SJCRH30 (cell line): ENCODE results near the gene ABTB1. TPM values are rescaled to one million over a fixed set of nuclear protein-coding genes. Genes with fewer than 3 reads are reported as not detected.
A peak's percentile ranks its signal among the peaks of the same experiment; 100 is the strongest.

ENCODE experiments used
- DNase-seq, 2 experiments: peaks; one replicate each; pipeline ENCODE4 v3.0.0-alpha.2; 2015 to 2020
- H3K27ac ChIP-seq: fragments of 250-450 bp; sonication (Bioruptor Pico); 2 replicates; pipeline ENCODE4 v1.5.1; 2020; ENCODE audit warnings: mild to moderate bottlenecking, moderate library complexity
- H3K27me3 ChIP-seq: fragments of 250-450 bp; sonication (Bioruptor Pico); 2 replicates; pipeline ENCODE4 v1.5.1; 2020; ENCODE audit warnings: mild to moderate bottlenecking, moderate library complexity
- H3K36me3 ChIP-seq: fragments of 250-450 bp; sonication (Bioruptor Pico); 2 replicates; pipeline ENCODE4 v1.5.1; 2020; ENCODE audit warnings: mild to moderate bottlenecking, moderate library complexity
- H3K4me1 ChIP-seq: fragments of 250-450 bp; sonication (Bioruptor Pico); 2 replicates; pipeline ENCODE4 v1.5.1; 2020; ENCODE audit warnings: mild to moderate bottlenecking, moderate library complexity
- H3K4me3 ChIP-seq: fragments of 250-450 bp; sonication (Bioruptor Pico); 2 replicates; pipeline ENCODE4 v1.5.1; 2020; ENCODE audit warnings: mild to moderate bottlenecking, moderate library complexity
- H3K9me3 ChIP-seq: fragments of 250-450 bp; sonication (Bioruptor Pico); replicated peaks from 2 replicates; pipeline ENCODE4 v1.5.1; 2020; ENCODE audit warnings: mild to moderate bottlenecking, moderate library complexity
- total RNA-seq: library from RNA; depleted of rRNA; stranded (reverse); fragments of >200 nt; shearing (Covaris generic); gene quantifications from 2 replicates; pipeline ENCODE4 v1.2.3, GENCODE V29; 2014; rRNA removed

Gene ABTB1
- total RNA-seq, result 5.4 and 6.1 TPM in 2 replicates

DNA sequence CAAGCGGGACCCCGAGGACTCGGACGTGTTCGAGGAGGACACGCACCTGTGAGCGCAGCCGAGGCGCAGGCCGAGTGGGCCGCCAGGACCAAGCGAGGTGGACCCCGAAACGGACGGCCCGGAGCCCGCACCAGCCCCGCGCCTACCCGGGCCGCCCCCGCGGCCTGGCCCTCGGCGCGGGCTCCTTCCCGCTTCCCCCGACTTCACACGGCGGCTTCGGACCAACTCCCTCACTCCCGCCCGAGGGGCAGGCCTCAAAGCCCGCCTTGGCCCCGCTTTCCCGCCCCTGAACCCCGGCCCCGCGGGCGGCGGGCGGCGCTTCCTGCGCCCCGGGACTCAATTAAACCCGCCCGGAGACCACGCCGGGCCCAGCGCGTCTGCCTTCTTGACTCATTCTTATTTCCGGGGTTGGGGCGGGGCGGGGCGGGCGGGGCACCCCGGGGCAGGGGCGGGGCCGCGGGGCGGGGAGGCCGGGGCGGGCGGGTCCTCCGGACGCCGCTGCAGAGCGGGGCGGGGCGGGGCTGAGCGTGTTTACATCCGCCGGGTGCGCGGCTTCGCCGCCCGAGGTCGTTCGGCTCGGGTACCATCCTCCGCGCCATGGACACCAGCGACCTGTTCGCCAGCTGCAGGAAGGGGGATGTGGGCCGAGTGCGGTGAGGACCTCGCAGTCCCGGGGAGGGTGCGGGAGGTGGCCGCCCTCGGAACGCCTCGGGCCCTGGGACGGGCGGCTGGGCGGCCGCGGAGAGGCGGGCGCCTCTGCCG is at the start of gene ABTB1:
Gene ABTB1, plus strand, starts transcription at position 524 of the 762 bp plus-strand sequence. Its CDS starts 74 bp downstream, at position 598.
- H3K9me3 ChIP-seq, result no peaks in the 10 kb centered on the region
- H3K4me3 ChIP-seq, result peak within 1 kb of the TSS; percentile 75
- H3K27ac ChIP-seq, result peak within 1 kb of the TSS; percentile 80
- no peaks in the 10 kb centered on the region for H3K36me3 ChIP-seq
- no peaks in the 10 kb centered on the region for H3K27me3 ChIP-seq
- no peaks in the 10 kb centered on the region for H3K4me1 ChIP-seq
- DNase-seq, result peak; percentile 85 to 88

DNA sequence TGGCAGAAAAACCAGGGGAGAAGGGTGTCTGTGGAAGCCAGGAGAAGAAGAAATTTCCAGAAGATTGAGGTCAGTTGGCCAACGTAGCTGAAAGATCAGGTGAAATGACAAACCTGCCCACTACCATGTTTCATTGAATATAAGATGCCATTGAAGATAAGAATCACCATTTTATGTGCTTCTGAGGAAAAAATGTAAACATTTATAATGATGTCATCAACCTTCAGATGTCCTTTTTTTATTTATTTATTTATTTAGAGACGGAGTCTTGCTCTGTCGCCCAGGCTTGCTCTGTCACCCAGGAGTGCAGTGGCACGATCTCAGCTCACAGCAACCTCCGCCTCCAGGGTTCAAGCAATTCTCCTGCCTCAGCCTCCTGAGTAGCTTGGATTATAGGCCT is 48.7 kb upstream of the ABTB1 start:
- no peak overlapping the region for H3K4me3 ChIP-seq
- peaks cover 27% of the 10 kb centered on the region for H3K36me3 ChIP-seq
- DNase-seq, result no peak
- H3K27ac ChIP-seq, result no peak overlapping the region
- H3K27me3 ChIP-seq, result no peaks in the 10 kb centered on the region
- H3K4me1 ChIP-seq, result no peaks in the 10 kb centered on the region
- H3K9me3 ChIP-seq, result no peaks in the 10 kb centered on the region

DNA sequence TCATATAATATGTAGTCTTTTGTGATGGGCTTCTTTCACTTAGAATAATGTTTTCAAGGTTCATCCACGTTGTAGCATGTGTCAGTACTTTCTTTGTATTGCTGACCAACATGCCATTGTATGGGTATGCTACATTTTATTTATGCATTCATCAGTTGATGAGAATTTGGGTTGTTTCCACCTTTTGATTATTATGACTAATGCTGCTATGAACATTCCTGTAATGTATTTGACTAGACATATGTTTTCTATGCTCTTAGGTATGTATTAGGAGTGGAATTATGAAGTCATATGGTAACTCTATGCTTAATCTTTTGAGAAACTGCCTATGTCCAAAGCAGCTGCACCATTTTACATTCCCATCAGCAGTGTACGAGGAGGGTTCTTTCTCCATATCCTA is 46.9 kb upstream of the ABTB1 start:
- Histone ChIP-seq H3K4me1 (no peaks in the 10 kb centered on the region), H3K27me3 (0 out of 2 replicates have a peak, but pooled peaks cover 3% of the 10 kb centered on the region), H3K27ac (no peak overlapping the region), H3K36me3 (peaks cover 11% of the 10 kb centered on the region; the same call in 1 of the 2 replicates), H3K9me3 (no peaks in the 10 kb centered on the region), H3K4me3 (no peak overlapping the region)
- no peak for DNase-seq

DNA sequence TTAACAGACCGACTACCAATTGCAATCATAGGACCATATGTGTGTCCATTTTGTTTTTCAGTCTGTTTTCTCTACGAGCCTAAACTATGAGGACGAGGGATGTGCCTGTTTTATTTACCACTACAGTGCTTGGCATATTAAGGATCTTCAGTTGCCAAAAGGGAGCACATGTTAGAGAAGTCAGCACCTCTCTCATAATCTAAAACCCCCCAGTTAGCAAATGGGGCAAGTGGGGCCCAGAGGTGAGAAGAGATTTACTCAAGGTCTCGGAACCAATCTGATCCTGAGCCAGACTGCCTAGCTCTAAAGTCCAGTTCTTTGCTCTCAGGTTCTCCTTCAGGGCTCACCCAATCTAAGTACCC is 44.3 kb upstream of the ABTB1 start:
- no peaks in the 10 kb centered on the region for H3K36me3 ChIP-seq
- H3K27ac ChIP-seq, result no peak overlapping the region
- no peak for DNase-seq
- no peak overlapping the region for H3K4me3 ChIP-seq
- no peaks in the 10 kb centered on the region for H3K4me1 ChIP-seq
- H3K9me3 ChIP-seq, result no peaks in the 10 kb centered on the region
- H3K27me3 ChIP-seq, result 0 out of 2 replicates have a peak, but pooled peaks cover 3% of the 10 kb centered on the region

DNA sequence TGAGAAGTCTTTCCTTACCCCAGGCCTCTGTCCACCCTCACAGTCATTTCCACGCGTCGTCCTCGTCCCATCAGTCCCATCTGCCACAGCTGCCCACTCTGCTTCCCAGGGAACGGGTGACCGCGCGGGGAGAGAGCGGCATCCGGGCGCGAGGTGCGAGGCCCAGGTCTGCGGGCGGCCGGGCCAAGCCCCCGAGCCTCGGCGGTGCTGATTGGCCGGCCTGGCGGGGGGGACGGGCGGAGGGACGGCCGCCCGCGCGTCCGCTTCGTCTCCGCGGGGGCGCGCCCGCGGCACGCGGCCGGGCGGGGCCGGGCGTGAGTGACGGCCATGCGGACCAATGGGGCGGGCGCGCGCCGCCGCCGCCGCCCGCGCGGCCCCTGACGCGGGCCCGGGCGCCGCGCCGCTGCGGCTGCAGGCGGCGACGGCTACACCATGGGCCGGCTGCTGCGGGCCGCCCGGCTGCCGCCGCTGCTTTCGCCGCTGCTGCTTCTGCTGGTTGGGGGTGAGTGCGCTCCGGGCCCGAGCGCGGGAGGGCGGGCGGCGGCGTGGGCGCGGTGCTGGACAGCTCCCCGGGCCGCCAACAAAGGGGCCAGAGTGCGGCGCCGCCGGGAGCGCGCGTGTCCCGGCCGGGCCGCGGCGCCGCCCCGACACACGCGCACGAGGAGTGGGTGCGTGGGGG is 43.8 kb upstream of the ABTB1 start, which contains the start of gene PODXL2:
Gene PODXL2, plus strand, starts transcription at position 398 of the 679 bp plus-strand sequence. Its CDS starts 35 bp downstream, at position 433.
- DNase-seq, result peak; percentile 42 to 63
- H3K27me3 ChIP-seq, result 0 out of 2 replicates have a peak, but pooled peaks cover 3% of the 10 kb centered on the region
- H3K9me3 ChIP-seq, result no peaks in the 10 kb centered on the region
- no peaks in the 10 kb centered on the region for H3K36me3 ChIP-seq
- no peaks in the 10 kb centered on the region for H3K4me1 ChIP-seq
- no peak within 1 kb of the TSS for H3K27ac ChIP-seq
- peak within 1 kb of the TSS; percentile 56 for H3K4me3 ChIP-seq

DNA sequence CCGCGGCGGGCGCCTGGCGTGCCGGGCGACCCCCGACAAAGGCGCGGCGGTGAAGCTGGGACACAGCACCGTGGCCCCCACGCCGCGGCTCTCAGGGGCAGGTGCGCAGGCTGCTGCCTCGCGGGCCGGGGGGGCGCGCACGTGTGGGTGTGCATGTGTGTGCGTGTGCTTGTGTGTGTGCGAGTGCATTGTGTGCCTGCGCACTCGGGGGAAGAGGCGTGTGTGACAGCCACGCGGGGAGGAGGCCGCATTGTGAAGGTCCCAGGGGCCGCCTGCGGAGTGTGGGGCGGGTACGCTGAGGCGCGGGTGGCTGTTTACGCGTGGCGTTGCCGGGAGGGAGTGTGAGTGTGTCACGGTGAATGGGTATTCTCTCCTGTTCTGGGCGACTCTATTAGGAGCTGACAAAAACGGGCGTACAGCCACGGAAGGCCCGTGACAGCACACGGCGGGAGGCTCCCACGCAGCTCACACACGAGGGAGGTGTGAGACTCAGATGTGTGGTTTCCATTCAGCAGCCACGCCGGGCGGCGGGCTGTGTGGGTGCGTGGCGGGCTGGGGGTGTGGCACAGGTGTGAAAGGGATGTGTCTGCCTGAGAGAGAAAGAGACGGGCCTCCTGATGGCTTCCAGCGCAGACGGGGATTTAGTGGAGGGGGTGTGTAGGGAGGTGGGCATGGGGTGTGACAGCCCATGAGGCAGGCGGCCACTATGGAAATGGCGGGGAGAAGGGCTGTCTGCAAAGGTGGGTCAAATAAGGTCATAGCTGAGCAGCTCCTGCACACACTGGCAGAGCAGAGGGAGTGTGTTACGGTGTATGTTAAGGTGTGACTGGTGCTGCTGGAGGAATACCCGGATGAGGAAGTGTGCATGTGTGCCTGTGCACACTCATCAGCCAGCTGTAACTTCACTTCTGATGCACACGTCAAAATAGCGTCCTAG is 43.0 kb upstream of the ABTB1 start:
- DNase-seq, result no peak
- peak overlapping the region; percentile 56 for H3K4me3 ChIP-seq
- H3K36me3 ChIP-seq, result no peaks in the 10 kb centered on the region
- H3K4me1 ChIP-seq, result no peaks in the 10 kb centered on the region
- H3K9me3 ChIP-seq, result no peaks in the 10 kb centered on the region
- 0 out of 2 replicates have a peak, but pooled peaks cover 3% of the 10 kb centered on the region for H3K27me3 ChIP-seq
- no peak overlapping the region for H3K27ac ChIP-seq

DNA sequence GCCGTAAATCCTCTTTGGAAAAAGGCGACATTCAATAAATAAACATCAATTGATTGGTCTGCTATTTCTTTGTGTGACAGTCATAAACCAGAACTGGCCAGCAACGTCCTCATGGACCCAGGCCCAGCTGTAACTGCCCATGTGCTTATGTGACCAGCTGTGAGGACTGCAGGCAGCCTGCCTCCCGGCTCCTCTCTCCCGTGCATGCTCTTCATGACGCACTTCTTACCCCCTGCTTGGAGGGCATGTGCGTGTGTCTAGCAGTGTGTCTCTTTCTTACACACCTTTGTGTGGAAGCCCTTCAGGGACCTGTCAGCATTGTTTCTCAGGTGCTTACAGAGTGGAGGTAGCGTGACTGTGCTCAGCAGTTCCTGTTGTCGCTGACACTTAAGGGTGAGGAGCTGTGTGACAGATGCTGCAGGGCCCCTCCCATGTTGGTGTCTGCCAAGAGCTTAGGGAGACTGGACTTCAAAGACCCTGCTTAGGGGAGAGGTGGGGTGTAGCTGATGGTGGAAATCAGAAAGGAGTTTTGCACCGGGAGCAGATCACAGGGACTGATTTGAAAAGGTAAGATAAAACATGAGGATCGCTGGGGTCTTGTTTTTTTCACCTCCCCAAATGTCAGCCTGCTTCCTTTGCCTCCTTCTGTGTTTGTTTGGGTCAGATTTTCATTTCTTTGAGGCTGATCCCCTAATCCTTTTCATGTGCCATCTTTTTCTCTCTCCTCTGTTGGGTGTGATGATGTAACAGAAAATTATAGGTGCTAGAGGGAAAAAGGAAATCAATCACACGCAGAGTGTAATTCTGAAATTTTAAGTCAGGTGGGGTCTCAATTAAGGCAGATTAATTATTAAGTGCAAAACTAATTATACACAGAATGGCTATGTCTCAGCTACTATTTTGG is 41.7 kb upstream of the ABTB1 start:
- H3K4me3 ChIP-seq, result no peak overlapping the region
- DNase-seq, result no peak
- H3K9me3 ChIP-seq, result no peaks in the 10 kb centered on the region
- 0 out of 2 replicates have a peak, but pooled peaks cover 3% of the 10 kb centered on the region for H3K27me3 ChIP-seq
- no peaks in the 10 kb centered on the region for H3K4me1 ChIP-seq
- no peak overlapping the region for H3K27ac ChIP-seq
- no peaks in the 10 kb centered on the region for H3K36me3 ChIP-seq

DNA sequence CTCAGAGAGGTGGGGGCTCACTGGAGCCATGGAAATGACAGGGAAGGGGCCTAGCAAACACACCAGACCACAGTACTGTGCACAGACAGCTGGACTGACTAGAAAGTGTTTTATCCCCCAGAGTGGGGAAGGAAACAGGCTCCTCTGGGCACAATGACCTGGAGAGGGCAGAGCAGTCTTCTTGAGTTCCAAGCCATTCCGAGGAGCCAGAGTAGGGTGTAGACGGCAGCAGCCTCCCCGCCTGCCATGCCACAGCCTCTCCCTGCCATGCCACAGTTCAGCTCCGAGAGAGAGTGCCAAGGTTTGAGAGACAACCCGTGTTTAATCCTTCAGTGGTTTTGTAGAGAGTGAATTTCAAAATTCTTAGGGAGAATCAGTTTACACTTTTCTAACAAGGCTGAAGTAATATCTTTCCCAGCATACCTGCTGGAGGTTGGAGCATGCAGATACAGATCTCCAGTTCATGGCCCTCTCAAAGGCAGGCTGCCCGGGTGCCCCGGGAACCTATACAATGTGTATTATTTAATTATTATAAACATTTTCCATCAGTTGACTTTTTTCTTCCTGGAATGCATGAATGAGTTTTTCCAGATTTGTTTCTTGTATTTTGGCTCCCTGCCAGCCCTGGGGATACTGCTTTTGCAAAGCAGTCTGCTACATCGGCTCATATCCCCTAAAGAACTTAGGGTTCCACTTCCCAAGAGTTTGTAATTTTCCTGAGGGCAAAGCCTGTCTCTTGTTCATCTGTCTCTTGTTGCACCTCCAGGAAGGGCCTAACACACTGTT is 40.5 kb upstream of the ABTB1 start:
- no peaks in the 10 kb centered on the region for H3K36me3 ChIP-seq
- 0 out of 2 replicates have a peak, but pooled peaks cover 3% of the 10 kb centered on the region for H3K27me3 ChIP-seq
- DNase-seq, result peak in 1 of 2 experiments; percentile 29
- no peaks in the 10 kb centered on the region for H3K4me1 ChIP-seq
- H3K4me3 ChIP-seq, result no peak overlapping the region
- H3K9me3 ChIP-seq, result no peaks in the 10 kb centered on the region
- H3K27ac ChIP-seq, result no peak overlapping the region

DNA sequence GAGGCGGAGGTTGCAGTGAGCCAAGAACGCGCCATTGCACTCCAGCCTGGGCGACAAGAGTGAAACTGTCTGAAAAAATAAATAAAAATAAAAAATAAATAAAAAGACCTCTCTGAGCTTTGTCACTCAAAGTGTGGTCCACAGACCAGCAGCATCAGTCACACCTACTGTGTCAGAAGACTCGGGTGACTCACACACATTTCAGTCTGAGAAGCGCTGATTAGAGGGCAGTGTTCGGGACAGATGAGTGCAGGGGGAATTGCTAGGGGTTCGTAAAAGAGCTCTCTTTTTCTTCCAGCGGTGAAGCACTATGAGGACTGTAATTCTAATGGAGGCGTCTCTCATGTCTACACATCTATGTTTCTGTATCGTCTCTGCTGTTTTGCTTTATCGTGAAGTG is 38.1 kb upstream of the ABTB1 start:
- DNase-seq, result no peak
- Histone ChIP-seq H3K4me1 (no peaks in the 10 kb centered on the region), H3K27ac (no peak overlapping the region)

DNA sequence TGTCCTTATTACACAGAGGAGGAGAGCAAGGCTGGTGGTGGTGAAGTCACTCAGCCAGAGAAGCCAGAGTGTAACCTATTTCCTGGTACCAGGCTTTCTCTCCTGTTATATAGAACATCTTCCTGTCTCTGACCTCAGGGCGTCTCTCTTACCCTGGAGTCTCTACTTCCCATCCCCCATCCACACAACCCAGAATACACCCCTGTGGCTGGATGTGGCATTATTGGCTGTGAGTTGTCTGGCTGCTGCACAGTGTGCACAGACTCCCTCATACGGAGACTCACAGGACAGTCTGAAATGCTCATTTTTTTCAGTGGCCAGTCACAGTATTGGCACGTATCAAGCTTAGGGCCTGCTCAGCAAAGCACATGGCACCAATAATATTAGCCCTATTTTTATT is 35.2 kb upstream of the ABTB1 start:
- Histone ChIP-seq H3K4me3 (no peak overlapping the region), H3K27ac (no peak overlapping the region), H3K27me3 (no peaks in the 10 kb centered on the region), H3K36me3 (no peaks in the 10 kb centered on the region), H3K9me3 (no peaks in the 10 kb centered on the region), H3K4me1 (no peaks in the 10 kb centered on the region)
- DNase-seq, result no peak

More for the DNA sequence above, 38.1 kb upstream of the ABTB1 start:
- 0 out of 2 replicates have a peak, but pooled peaks cover 3% of the 10 kb centered on the region for H3K27me3 ChIP-seq
- no peak overlapping the region for H3K4me3 ChIP-seq
- H3K9me3 ChIP-seq, result no peaks in the 10 kb centered on the region
- no peaks in the 10 kb centered on the region for H3K36me3 ChIP-seq

DNA sequence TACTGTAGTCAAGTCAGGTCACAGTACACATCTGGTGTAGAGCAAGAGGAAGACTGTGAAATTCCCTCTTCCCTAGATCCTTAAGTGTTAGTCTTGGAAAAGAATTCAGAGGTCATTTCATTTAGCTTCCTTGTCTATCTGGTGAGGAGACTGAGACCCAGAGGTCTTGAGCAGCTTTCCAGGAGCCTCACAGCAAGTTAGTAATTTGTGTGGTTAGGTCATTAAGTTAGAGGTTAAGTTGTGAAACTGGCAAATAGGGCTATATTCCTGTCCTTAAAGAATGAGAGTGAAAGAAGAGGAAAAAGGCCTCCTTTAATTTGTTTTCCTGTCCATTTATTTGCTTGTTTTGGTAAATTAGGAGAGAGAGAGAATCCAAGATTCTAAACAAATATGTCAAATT is 34.8 kb upstream of the ABTB1 start:
- H3K4me1 ChIP-seq, result no peaks in the 10 kb centered on the region
- H3K27me3 ChIP-seq, result no peaks in the 10 kb centered on the region
- no peaks in the 10 kb centered on the region for H3K9me3 ChIP-seq
- H3K4me3 ChIP-seq, result no peak overlapping the region
- no peak overlapping the region for H3K27ac ChIP-seq
- DNase-seq, result no peak
- no peaks in the 10 kb centered on the region for H3K36me3 ChIP-seq

DNA sequence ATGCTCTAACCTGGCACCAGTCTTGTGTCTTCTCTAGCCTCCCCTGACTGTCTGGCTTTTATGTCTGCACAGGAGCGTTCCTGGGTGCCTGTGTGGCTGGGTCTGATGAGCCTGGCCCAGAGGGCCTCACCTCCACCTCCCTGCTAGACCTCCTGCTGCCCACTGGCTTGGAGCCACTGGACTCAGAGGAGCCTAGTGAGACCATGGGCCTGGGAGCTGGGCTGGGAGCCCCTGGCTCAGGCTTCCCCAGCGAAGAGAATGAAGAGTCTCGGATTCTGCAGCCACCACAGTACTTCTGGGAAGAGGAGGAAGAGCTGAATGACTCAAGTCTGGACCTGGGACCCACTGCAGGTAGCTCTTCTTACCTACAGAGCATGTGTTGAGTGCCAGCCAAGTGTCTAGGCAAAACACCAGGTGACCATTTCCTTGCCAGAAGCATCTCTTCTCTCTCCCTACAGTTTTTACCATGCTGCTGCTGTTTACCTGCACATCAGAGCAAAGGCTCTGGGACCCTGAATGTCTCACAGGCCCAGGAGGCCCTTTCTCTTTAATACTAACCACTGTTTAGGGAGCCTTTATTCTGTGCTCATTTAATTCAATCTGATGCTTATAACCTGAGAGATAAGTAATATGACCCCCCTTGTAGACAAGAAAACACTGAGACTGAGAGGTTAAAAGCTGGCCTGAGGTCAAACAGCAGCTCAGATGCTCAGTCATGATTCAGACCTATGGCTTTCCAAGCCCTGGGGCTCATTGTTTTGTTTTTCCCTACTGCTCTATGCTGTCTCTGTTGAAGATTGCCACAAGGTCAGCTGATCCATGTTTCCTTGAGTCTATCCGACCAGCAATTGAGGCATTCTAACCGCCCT is 33.3 kb upstream of the ABTB1 start:
- Histone ChIP-seq H3K36me3 (no peaks in the 10 kb centered on the region), H3K4me1 (no peaks in the 10 kb centered on the region), H3K9me3 (no peaks in the 10 kb centered on the region), H3K27me3 (no peaks in the 10 kb centered on the region), H3K4me3 (no peak overlapping the region), H3K27ac (no peak overlapping the region)
- DNase-seq, result no peak
